Fibroblast of skin of right biceps (primary cell): ENCODE results near the gene USP13.
"Not testable (repeated sequence)": the region's sequence is repeated elsewhere in the genome, so short reads cannot be mapped to it uniquely, and the experiment has no call there.

ENCODE experiments used
- DNase-seq: peaks from one replicate; pipeline ENCODE4 v3.0.0-alpha.2; 2013

USP13 gene

GRCh38 chr3:179660872-179661271 lies 8.0 kb downstream of the USP13 start:
- peak; percentile 10 for DNase-seq

- DNase-seq = no peak
These were observed 8.9 kb downstream of the USP13 start for GRCh38 chr3:179661777-179662176.

- DNase-seq = no peak
These were observed 10.3 kb downstream of the USP13 start for GRCh38 chr3:179663093-179663492.

- DNase-seq = no peak
These were observed 13.2 kb downstream of the USP13 start for GRCh38 chr3:179666030-179666429.

- peak; percentile 14 for DNase-seq
These were observed 13.7 kb downstream of the USP13 start for GRCh38 chr3:179666436-179667035.

GRCh38 chr3:179668429-179668828 lies 15.6 kb downstream of the USP13 start:
- DNase-seq = no peak

- DNase-seq = no peak
These were observed 17.5 kb downstream of the USP13 start for GRCh38 chr3:179670311-179670710.

- DNase-seq = no peak
These were observed 18.5 kb downstream of the USP13 start for GRCh38 chr3:179671309-179671708.

- peak; percentile 18 for DNase-seq
These were observed 19.0 kb downstream of the USP13 start for GRCh38 chr3:179671747-179672242.

GRCh38 chr3:179672918-179673317 lies 20.1 kb downstream of the USP13 start:
- DNase-seq = no peak

GRCh38 chr3:179673523-179673922 lies 20.7 kb downstream of the USP13 start:
- DNase-seq = no peak

- DNase-seq = no peak
These were observed 23.2 kb downstream of the USP13 start for GRCh38 chr3:179676081-179676480.

GRCh38 chr3:179677884-179678283 lies 25.0 kb downstream of the USP13 start:
- DNase-seq = no peak

- peak; percentile 23 for DNase-seq
These were observed 28.8 kb downstream of the USP13 start for GRCh38 chr3:179681492-179682263.

- no peak for DNase-seq
These were observed 29.7 kb downstream of the USP13 start for GRCh38 chr3:179682426-179683080.

- not testable (repeated sequence) for DNase-seq
These were observed 30.4 kb downstream of the USP13 start for GRCh38 chr3:179683286-179683685.

- DNase-seq = no peak
These were observed 35.2 kb downstream of the USP13 start for GRCh38 chr3:179687967-179688535.

GRCh38 chr3:179688850-179689249 lies 36.0 kb downstream of the USP13 start:
- peak; percentile 26 for DNase-seq

- DNase-seq = no peak
These were observed 41.9 kb downstream of the USP13 start for GRCh38 chr3:179694731-179695130.

- DNase-seq = no peak
These were observed 43.0 kb downstream of the USP13 start for GRCh38 chr3:179695672-179696313.

- no peak for DNase-seq
These were observed 45.0 kb downstream of the USP13 start for GRCh38 chr3:179697736-179698332.

- DNase-seq = no peak
These were observed 47.9 kb downstream of the USP13 start for GRCh38 chr3:179700716-179701115.
